Measurements from ENCODE around the gene PANK4. TPM values are rescaled to one million over a fixed set of nuclear protein-coding genes. Genes with fewer than 3 reads are reported as not detected.

PANK4 gene
- polyA plus RNA-seq, 1 donor = 27.5 TPM

DNA sequence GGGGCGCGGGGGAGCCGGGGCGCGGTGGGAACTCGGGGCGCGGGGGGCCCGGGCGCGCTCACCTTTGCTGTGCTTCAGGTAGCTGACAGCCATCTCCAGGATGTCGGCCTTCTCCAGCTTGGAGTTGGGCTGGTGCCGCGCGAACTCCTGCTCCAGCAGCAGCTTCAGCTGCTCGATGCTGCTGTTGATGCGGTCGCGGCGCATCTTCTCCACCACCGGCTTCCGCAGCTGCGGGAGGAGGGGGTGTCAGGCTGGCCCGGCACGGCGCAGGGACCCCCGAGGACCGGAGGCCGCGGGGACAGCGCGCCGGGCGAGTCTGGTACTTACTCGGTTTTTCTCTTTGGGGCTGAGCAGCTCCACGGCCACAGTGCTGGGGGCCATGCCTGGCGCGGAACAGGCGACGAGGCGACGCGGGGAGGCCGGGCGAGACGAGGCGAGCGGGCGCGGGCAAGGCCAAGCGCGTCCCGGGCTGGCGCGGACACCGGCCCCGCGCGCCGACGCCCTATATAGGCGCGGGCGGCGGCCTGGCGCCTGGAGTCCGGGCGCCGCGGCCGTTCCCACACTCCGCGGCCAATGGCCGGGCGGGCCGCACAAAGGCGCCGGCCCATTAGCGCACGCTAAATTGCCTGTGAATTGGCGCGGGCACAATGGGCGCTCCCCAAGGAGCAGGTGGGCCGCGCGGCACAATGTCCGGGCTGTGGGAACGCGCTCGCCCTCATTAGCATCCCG, 3.6 kb upstream of the PANK4 start, which contains the start of gene HES5:
Gene HES5 (minus strand): TSS at position 480 of the 729 bp plus-strand sequence. CDS start 99 bp downstream, at position 381.
- DNase-seq = no peak

DNA sequence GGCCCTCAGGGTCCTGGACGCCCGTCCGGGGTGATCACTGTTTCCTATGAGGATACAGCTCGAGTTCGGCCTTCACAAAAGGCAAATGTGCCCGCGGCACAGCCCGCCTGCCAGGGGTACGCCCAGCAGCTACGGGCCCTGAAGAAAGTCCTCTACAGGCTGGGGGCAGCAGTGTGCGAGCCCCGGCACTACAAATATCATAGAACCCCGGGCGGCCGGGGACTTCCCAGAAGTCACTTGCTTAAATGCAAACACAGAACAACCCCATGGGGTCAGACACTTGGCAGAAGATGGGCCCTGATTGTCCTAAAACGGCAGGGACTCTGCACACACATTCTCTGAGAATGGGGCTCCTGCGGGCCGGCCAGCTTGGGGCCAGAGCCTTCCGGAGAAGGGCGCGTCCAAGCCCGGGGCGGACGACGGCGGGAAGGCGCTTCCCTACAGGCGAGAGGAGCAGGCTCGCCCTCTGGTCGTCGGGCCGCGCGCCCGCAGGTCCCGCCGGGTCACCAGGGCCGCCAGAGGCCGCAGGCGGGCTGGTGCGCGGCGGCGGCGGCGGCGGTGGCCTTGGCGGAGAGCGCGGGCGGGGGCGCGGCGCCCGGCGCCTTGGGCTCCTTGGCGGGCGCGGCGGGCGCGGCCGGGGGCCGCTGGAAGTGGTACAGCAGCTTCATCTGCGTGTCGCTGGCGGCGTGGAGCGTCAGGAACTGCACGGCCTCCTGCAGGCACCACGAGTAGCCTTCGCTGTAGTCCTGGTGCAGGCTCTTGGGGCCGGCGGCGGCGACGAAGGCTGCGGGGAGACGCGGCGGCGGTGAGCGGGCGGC, 2.8 kb upstream of the PANK4 start:
- no peak for DNase-seq

DNA sequence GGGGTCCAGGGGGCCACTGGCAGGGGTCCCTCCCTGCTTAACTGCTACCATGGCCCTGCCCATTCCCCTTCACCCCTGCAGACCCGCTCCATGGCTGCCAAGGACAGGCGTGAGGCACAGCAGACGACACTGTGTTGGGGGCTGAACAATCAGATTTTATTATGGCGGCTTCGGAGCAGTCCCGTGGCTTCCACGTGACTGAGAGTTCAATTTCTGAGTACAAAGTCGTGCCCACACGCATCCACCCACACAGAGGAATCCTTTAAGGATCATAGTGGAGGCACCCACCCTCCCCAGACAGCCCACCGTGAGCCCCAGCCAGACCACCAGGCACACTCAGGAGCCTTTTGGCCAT, 2.2 kb upstream of the PANK4 start:
- no peak for DNase-seq

DNA sequence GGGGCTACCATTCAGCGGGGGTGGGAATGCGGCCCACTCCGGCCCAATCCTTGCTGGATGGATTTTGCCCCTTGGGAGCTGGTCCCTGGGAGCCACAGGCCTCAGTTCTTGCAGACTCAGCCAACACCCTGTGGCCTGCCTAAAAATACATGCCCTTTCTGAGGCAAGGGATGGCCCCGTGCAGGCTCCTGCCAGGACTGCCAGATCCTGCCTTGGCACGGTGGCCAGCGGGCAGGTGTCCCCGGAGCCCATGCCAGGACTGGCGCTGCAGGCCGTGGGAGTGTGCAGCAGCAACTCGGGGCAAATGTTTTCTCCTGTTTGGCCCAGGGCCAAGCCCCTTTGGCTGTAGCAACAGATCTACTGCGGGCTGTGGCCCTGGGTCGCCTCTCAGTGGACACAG, 1.6 kb upstream of the PANK4 start:
- DNase-seq = no peak

DNA sequence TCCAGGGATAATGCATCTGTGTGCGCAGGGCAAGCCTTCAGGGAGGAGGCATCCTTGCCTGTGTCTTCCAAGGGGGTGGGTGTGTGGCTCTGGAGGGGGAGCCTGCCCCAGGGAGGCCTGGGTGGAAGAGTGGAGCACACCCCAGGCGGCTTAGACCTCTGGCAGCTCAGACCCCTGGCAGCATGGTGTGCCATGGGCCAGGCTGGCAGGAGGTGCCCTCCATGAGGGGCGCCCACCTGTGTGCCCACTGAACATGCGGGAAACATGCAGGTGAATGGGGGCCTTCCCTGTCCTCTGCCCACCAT, 1.1 kb upstream of the PANK4 start:
- DNase-seq = no peak

DNA sequence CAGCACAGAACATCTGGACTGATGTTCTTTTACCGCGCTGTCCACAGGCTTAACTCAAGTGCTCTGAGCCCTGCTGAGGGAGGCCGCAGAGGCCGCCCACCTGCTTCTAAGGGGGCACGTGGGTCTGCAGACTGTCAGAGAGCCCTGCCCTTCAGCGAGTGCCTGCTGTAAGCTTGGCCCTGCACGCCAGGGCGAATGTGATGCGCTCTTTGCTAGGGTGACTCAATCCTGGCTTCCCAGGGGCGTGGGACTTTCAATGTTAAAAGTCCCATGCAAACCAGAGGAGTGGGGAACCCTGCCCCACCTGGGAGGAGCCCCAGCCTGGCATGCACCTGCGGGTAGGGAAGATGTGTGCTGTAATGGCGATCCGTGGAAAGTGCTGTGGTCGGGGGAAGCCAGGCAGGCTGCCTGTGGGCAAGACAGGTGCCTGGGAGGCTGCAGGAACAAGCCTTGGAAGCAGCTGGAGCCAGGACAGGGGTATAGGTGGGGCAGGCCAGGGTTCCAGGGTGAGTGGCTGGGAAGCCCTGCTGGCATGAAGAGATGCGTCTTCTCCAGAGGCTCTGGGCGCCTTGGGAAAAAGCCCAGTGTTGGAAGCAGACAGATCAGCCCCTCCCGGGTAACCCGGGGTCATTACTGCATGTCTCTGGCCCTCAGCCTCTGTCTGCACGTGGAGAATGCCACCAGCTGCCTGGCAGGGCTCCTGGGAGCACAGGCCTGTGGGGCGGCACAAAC, 594 bp upstream of the PANK4 start:
- DNase-seq = no peak

DNA sequence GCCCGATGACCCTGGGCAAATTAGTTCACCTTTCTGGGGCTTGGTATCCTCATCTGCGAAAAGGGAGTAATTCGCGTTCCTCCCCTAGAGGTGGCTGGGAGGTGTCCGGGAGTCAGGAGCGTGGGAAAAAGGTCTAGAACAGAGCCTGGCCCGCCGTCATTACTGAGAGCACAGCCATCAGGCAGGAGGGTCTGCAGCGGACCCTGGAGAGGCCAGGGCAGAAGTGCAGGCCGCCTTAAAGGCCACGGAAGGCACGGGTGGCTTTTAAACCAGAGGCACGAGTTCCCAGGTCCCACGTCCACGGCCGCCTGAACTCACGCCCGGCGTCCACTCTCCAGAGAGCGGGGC, 850 bp downstream of the PANK4 start:
- DNase-seq = no peak

DNA sequence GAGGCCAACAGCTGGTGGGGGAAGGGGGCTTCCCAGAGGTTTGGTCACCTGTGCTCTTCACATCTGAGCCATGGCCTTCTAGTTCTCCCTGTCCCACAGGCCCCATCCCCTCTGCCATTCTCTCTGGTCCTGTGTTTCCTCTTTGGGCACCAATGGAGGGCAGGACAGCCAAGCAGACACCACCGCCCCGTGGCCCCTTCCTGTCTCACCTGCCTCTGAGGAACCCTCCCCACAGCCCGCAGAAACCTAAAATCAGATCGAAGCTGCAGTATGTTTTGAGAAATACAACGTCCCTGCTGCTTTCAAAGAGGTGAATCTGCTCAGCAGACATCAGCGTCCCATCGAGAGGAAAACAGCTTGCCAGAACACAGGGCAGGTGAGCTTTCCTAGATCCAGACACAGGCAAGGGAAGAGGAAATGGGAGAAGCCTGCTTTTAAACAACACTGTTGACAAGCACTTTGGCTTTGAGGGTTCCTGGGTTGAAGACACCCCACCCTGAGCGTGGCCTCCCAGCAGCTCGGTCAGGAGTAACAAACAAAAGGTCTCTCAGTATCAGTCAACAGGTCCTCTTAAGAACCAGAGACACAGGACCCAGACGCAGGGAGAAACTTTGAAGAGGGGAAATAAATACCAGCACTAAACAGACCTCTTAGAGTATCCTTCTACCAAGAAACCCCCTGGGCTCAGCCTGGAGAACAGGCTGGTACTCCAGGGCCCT, 2.3 kb downstream of the PANK4 start:
- no peak for DNase-seq

DNA sequence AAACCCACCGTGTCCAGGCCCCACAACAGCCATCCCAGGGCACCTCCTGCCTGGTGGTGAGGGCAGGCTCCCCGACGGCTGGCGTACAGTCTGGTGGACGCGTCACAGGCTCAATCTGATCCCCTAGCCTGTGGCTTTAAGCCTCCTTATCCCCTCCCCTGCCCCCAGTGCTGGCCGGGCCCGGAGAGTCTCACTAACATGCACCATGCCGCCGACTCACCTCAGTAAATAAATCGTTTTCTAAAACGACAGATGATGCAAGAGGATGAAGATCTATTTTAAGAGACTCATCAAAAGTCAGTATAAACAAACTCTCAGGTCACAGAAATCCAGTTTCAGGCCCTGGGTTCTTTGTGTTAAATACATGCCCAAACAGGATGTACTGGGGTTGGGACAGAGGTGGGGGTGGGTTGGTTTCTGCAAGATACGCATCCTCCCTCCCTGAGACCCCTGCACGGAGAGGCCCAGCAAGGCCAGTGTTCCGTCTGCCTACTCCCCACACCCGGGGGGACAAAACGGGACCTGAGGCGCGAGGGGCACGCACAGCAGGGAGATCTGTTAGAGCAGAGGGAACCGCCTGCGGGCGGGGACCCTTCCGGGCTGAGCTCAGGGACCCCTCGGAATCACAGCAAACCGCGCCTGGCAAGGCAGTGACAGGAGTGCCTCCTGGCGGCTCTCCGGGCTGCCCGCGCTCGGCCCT, 3.1 kb downstream of the PANK4 start:
- DNase-seq = no peak

DNA sequence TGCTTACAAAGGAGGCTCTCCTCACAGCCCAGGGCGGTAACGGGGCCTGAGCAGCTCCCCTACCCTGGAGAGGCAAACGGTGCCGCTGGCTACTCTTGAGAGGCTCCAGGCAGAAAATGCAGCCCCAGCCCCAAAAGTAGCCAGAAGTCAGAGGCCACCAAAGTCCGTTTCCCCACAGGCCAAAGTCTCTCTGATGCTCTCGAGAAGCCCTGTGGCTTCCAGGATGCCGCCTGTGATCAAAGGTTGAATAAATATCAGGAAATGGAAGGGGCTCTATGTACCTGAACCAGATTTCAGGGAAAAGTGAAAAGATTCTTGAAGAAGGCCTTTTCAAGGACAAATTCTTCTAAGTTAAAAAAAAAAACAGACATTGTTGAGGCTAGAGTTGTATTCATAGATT, 4.2 kb downstream of the PANK4 start:
- DNase-seq = no peak

DNA sequence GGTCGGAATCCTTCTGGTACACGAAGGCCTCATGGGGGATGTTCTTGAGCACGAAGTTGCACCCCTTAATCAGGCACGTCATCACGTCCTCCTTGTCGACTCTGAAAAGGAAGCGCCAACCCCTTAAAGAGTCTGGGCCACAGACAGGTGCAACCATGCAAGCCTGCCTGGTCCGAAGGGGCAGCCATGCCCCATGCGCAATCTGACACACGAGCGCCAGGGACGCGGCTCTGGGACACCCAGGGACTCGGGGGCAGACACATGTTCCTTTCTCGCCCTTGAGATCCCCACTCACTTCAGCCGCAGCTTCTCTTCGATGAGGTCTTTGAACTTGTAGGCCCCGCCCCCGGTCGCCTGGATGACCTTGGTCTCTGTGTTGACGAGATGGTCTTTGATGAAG, 5.6 kb downstream of the PANK4 start:
- DNase-seq = no peak

DNA sequence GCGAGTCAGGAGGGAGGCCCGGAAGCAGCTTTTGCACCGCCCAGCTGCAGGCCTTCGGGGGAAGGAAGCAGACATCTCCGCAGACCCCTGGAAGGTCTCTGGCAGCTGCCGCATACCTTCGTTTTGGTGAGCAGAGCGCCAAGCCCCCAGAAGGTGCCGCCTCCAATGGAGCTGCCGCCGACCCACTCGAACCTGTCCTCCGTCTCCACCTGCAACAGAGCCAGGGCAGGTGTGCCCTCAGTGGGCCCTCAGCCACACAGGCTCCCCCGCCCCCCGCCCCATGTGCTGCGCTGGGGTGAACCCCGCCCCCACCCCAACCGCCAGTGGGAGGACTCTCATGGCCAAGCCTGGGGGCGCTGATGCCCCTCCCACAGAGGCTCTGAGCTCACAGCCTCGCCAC, 6.2 kb downstream of the PANK4 start:
- no peak for DNase-seq

DNA sequence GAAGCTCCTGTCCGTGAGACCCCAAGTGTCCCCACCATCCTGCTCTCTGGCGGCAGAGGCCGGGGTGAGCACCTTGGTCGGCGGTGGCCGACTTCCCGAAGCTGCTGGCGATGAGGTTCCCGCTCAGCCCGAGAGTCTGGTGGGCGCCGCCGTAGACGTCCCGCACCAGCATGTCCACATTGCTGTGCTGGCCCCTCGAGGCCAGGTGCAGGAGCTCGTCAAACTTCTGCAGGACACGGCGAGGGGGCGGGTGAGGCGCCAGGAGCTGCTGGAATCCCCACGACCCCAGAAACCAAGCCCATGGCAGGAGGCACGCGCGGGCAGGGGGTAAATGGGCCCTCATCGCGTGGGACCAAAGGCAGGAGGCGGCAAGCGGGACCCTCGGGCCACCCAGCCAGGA, 6.7 kb downstream of the PANK4 start:
- DNase-seq = no peak

DNA sequence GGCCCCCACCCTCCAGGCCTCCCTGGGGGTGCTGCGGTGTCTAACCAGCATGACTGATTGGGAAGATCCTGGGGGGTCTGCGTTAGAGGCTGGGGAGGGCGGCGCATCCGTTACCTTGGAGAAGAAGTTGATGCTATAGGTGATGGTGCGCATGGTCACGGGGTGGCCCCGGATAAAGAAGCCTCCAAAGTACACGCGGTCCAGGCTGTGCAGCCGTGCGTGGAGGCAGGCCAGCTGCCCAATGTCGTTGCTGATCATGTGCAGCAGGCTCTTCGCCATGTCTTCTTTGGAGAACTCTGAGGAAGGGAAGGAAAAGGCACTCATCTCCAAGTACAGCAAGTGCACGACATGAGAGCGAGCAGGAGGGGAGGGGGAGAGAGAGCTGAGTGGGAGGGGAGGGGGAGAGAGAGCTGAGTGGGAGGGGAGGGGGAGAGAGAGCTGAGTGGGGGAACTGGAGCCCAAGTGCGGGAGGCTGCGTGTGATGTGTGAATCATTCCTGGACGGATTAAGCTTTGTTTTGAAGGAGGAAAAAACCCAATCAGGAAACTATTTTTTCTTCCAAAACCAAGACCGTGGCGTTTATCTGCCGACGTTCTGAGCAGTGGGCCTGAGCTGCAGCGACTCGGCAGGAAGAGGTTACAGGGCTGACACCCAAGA, 7.2 kb downstream of the PANK4 start:
- no peak for DNase-seq

DNA sequence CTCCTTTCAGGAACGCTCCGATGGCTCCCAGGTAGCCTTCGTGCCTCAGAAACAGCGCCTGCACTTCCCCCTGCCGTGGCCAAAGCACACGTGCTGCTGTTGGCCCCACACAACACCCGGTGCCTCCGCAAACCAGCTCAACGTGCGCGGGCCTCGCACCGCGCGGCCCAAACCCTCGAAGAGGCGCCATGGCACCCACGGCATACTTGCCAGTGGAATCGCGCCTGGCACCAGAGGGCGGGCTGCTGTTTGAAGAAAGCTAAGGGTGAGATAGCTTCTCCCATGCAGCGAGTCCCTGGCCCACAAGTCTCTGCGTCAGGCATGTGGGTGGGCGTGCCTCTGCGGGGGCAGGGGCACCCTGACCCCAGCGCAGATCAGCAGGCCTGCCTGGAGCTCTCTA, 7.9 kb downstream of the PANK4 start:
- DNase-seq = no peak

DNA sequence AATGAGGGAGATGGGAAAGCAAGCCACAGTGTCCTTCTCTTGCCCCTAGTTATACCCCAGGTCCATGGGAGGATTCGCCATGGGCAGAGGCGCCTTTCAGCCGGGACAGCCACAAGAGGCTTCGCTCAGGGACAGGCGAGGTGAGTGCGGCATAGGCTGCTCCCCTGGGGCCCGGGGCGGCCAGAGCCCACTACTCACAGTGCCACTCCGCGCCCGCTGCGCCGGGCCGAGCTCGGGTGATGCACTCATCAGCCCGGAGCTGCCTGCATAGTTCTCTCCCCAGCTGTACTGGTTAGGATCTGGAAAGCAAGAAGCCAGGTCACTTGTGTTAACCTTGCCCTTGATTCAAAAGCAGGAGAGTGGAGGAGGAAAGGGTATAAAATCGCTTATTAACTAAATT, 8.4 kb downstream of the PANK4 start:
- no peak for DNase-seq

DNA sequence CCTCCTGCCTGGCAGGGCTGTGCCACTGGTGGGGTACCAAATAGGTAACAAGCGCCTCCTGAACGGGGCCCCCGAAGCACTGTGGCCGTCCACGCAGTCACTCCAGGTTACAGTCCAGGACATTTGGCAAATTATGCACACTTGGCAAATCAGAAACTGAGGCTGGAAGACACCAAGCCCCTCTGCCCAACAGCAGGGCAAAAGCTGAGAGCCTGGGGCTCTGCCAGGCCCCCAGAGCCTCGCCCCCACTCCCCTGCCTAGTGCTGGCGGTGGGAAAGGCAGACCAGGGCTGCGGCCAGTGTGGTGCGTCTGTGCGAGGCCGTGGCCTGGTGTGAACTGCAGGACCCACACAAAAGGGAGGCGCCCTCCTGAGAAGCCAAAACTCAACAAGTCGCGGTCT, 9.4 kb downstream of the PANK4 start:
- DNase-seq = no peak

DNA sequence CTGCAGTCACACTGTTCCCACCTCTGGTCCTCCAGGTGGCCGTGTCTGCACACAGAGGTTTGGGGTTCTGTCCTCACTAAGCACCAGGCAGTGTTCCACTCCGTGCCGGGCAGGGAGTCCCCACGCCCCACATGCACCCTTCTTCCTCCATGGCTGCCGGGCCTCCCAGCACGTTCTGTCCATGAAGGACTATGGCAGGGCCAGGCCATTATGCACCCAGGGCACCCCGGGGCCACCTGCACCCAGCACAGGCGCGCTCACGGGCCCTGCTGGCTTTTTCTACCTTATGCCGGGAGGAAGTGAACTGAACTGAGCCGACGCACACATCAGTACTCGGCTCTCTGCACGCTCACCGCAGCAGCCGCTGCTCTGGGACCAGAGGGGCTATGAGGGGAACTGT, 10.3 kb downstream of the PANK4 start:
- no peak for DNase-seq

DNA sequence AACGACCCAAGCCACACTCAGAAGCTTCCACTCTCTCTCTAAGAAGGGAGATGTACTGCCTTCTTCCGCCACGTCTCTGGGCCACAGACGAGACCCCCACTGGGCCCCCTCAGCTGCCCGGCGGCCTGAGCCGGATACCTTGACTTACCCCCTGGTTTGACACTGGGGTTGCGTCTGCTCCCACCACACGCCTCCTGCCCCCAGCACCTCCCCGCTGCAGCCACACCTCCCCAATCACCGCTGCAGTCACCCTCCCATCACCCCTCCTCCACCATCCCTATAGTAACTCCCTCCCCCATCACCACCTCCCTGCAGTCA, 10.7 kb downstream of the PANK4 start:
- DNase-seq = no peak

DNA sequence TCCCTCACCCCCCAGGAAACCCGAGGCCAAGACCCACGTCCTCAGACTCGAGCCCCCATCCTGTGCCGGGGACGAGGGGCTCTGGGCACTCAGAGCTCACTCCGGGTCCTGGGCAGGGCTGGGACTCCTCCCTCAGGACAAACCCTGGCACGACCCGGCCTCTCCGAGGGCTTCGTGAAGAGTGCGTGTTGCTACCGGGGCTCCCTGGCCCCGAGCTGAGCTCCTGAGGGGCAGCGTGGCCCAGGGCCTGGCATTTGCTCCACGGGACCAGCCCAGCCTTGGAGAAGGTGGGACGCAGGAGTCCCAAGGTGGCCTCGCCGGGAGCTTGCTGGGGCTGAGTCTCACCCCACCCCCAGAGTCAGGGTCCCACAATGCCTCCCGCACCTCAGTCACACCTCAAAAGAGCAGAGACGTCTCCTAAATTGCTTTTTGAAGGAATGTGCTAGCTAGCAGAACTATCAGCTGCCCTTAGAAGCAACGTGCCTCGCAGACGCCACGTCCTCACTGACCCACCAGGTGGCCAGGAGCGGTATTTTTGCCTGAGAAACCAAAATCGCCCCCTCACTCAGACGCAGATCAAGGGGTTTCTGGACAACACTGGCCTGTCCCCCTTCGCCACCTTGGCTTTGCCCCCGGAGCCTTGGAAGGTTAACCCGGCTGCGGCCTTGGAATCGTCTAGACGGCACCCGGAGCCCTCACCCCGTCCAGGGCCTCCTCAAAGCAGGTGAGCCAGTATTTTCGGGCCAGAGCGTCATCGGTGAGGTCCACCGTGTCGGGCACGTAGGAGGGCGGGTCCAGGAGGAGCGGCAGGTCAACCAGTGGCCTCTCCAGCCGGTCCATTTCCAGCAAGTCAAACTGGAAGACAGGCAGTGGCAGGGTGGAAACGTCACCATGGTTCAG, 11.3 kb downstream of the PANK4 start:
- no peak for DNase-seq

Measured in left kidney (tissue), 2 donors.